GM21367 (cell line): ENCODE measurements around the gene UNC119B.
A peak's percentile ranks its signal among the peaks of the same experiment; 100 is the strongest.
"Not testable (repeated sequence)": the region's sequence is repeated elsewhere in the genome, so short reads cannot be mapped to it uniquely, and the experiment has no call there.

ENCODE experiments used
- ATAC-seq: cut with Tn5 transposase; IDR thresholded peaks from one replicate; pipeline ENCODE4 v1.9.1; 2021; ENCODE audit not compliant: unreplicated experiment

Gene UNC119B

GRCh38 chr12:120718055-120718454, 7.8 kb downstream of the UNC119B start:
- ATAC-seq: no peak

DNA sequence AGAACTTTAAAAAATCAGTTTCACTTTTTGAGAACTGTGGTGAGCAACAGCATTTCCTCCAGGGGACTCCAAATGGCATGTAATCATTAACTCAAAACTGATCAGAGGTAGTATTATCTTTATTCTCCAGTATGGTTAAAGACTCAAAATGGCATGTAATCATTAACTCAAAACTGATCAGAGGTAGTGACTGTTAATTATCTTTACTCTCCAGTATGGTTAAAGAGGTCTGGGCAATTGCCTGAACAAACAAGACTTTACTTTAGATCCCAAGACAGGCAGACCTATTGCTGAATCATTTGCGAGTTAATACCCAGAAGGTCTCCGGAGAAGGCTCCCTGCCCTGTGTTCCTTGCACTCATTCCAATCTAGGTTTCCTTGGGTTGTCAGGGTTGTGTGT, 8.8 kb downstream of the UNC119B start:
- ATAC-seq: no peak

GRCh38 chr12:120719496-120720233, 9.4 kb downstream of the UNC119B start:
- ATAC-seq: no peak

GRCh38 chr12:120720234-120720986, 10.2 kb downstream of the UNC119B start:
- ATAC-seq: no peak

- ATAC-seq: no peak
Measured at GRCh38 chr12:120720987-120721801, 10.9 kb downstream of the UNC119B start.

- no peak for ATAC-seq
Measured at GRCh38 chr12:120721866-120722265, 11.6 kb downstream of the UNC119B start.

- ATAC-seq: no peak
Measured at GRCh38 chr12:120722784-120723183, 12.5 kb downstream of the UNC119B start.

DNA sequence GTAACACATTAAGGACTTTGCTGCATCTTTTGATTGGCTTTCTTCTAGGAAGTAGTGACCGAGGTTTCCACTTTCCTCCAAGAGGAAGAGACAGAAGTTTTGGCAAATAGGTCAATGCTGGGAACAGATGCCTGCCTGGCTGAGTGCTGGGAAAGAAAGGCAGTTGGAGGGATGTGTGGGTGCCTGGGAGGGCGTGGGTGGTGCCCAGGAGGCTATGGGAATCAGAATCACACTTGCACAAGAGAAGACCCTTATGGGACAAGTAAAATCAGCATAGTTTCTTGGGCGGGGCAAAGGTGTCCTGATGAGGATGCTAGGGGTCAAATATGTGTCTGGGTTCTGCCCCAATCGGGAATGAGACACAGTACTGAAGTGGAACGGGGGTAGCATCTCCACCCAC, 14.5 kb downstream of the UNC119B start:
- ATAC-seq: no peak

DNA sequence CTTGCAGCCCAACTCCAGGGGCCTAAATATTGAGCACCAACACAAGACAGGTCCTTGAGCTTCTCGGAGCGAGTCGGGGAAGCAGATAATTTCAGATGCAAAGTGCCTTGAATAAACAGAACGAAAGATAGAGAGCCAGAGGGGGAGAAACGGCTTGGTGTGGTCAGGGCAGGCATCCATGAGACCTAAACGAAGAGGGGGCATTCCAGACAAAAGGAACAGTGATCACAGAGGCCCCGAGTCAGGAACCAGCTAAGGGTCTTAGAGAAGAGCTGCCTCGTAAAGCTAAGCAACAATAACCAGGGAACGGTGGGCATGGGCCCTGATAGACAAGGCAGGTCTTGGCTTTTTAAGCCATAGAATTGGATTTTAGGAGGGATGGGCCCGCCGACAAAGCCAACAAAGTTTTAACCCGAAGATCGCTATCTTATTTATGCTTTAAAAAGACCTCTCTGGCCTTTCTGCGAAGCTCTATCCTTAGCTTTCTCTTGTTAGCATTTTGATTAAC, 14.9 kb downstream of the UNC119B start:
- ATAC-seq: no peak

DNA sequence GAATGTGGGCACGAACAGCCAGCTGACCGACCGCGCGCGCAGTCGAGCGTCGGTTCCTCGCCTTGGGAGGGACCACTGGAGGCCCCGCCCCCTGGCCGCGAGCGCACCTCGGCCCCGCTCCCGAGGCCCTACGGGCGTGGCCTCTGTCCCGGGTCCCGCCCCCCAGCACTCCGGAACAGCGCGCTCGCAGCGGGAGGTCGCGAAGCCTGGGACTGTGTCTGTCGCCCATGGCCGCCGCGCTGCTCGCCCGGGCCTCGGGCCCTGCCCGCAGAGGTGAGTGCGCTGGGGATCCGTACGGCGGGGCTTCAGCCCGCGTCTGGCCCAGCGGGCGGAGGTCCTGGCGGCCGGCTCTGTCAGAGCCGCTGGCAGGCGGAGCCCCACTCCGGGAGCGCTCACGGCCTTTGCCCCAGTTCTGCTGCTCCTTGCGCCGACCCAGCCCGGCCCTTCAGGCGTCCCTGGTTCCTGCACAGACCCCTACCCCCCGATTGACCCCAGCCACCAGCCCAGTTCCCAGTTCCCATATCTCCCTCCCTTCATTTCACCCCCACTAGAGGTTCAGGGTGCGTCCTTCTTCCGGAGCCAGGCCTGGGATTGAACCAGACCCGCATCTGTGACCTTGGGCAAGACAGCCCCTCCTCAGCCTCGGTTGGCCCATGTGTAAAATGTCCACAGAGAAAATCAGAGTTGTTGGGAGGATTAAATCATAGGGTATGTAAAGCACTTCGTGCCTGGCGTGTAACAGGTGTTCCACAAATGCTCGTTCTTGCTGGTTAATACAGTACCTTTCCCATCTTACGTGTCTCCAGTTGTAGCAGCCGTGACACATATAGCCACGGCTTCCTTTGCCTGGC, 15.6 kb downstream of the UNC119B start, which contains the start of gene ACADS:
Gene ACADS, plus strand, starts transcription at position 168 of the 851 bp plus-strand sequence. Its CDS starts 60 bp downstream, at position 228.
- peak; percentile 83 for ATAC-seq

DNA sequence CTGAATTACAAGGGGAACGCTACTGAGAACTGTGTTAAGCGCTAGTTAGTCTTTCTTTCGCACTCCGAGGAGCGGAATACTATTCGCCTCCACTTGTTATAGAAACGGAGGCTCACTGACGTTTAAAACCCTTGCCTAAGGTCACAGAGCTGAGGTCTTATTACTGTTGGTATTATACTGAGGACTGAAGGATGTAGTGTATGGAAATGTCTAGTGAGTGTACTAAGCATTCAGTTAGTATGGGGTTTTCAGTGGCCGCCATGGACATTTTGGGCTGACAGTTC, 16.2 kb downstream of the UNC119B start:
- no peak for ATAC-seq

DNA sequence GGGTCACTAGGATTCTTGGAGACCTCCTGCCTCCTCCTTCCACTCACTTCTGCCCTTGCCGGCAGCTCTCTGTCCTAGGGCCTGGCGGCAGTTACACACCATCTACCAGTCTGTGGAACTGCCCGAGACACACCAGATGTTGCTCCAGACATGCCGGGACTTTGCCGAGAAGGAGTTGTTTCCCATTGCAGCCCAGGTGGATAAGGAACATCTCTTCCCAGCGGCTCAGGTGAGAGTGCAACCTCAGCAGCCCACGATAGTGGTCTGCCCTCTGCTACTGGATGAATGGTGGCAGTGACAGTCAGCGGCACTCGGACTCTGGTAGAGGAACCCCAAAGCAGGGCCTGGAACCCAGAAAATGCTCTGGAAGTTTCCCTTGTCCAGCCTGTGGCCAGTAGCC, 16.7 kb downstream of the UNC119B start:
- no peak for ATAC-seq

DNA sequence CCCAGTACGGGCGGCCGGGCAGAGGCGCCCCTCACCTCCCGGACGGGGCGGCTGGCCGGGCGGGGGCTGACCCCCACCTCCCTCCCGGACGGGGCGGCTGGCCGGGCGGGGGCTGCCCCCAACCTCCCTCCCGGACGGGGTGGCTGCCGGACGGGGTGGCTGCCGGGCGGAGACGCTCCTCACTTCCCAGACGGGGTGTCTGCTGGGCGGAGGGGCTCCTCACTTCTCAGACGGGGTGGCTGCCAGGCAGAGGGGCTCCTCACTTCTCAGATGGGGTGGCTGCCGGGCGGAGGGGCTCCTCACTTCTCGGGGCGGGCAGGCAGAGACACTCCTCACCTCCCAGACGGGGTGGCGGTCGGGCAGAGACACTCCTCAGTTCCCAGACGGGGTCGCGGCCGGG, 21.9 kb downstream of the UNC119B start:
- not testable (repeated sequence) for ATAC-seq

DNA sequence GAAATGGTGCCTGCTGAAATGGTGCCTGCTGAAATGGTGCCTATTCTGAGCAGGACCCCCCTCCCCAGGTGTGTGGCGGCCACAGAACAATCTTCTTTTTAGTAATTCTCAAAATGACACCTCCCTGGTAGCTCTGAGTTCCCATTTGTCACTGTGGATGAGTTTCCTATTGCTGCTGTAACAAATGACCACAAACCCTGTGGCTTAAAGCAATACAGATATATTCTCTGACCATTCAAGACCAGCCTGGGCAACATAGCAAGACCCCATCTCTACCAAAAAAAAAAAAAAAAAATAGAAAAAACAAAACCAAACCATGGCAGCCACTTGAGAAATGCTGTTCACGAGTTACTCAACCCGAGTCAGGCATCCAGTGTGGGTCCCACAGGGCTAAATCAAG, 23.3 kb downstream of the UNC119B start:
- ATAC-seq: no peak

- no peak for ATAC-seq
Measured at GRCh38 chr12:120734210-120734609, 24.0 kb downstream of the UNC119B start.

- ATAC-seq: no peak
Measured at GRCh38 chr12:120735181-120735580, 24.9 kb downstream of the UNC119B start.

- no peak for ATAC-seq
Measured at GRCh38 chr12:120736404-120737331, 26.4 kb downstream of the UNC119B start.

DNA sequence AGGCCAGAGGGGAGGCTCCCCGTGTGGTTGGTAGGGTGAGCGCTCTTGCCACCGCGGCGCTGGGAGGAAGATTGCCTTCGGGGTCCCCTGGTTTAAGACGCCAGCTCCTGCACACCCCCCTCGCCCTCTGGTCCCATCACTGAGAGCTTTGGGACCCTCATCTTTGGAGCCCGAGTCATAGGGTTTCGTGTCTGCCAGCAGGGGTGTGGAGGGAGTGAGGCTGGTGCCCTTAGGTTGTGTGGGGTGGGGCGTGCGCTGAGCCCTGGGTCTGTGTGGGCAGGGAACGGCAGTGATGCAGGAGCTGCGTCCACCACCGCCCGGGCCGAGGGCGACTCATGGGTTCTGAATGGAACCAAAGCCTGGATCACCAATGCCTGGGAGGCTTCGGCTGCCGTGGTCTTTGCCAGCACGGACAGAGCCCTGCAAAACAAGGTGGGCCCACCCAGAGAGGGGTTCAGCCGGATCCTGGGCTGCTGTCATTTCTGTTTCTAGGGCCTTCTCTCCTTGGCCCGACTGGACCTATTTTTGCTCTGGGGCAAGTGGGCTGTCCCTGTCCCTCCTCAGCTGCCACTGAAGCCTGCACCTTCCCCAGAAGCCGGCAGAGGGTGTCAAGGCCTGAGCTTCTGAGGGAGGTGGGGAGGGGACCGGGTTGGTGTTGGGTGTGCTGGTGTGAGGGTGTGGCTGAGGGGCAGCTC, 27.4 kb downstream of the UNC119B start:
- ATAC-seq: no peak
